Measurements from ENCODE around the gene TMPRSS2. TPM values are rescaled to one million over a fixed set of nuclear protein-coding genes. Genes with fewer than 3 reads are reported as not detected.

TMPRSS2 gene
- total RNA-seq, 4 donors from 2014 or later, result 0.19 to 5.0 (median 0.62) TPM; not detected in 1

DNA sequence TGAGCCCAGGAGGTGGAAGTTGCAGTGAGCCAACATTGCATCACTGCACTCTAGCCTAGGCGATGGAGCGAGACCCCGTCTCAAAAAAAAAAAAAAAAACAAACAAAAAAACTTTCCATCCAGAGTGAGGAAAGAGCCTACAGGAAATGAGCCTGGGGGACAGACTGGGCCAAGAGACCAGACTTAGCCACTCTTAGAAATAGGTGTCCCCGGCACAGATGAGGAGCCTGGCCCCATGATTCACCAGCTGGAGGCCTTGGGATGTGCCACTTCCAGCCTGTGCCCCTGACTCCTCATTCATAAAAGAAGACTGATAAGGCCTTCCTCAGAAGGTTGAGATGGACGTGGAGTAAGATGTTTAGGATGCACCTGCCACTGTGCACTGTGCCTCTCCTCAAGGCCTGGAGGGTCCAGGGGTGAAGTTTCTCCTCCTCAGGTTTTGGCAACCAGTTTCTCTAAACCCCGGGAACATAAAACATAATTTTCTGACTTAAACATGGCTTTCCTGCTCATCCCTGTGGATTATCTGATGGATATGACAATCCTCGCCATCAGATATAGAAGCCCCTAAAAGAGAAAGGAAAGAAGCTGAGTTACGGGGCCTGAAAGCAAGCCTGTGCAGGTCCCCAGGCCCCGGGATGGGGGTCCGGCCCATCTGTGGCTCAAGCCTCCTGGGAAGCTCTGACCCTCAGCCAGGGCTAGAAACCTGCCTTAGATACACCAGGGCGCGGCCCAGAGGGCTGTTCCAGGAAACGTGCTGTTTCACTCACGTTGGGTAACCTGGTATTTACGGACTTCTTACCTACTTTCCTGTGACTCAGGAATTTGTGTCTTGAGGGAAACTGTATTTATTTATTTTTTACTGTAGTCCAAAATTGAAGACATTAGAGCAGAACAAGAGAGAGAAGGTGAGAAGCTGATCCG, 55.9 kb downstream of the TMPRSS2 start:
- Histone ChIP-seq H3K4me1 (no peaks in the 10 kb centered on the region), H3K4me3 (no peak overlapping the region), H3K9me3 (no peaks in the 10 kb centered on the region), H3K27me3 (no peaks in the 10 kb centered on the region), H3K36me3 (peaks cover 0 to 97% of the 10 kb centered on the region in 2 donors), H3K27ac (no peak overlapping the region)
- TF ChIP-seq POLR2A (IDR thresholded peaks at IDR 0.05) (no peak), EP300 (IDR thresholded peaks at IDR 0.05) (no peak), POLR2AphosphoS5 (IDR thresholded peaks at IDR 0.05) (no peak), CTCF (IDR thresholded peaks at IDR 0.05) (no peak)
- ATAC-seq, result no peak
- 80 to 92% methylated on average over 10 to 14 of the region's 16 CpGs for WGBS, 2 donors (ENCODE audit: low coverage in 1 of 2)

DNA sequence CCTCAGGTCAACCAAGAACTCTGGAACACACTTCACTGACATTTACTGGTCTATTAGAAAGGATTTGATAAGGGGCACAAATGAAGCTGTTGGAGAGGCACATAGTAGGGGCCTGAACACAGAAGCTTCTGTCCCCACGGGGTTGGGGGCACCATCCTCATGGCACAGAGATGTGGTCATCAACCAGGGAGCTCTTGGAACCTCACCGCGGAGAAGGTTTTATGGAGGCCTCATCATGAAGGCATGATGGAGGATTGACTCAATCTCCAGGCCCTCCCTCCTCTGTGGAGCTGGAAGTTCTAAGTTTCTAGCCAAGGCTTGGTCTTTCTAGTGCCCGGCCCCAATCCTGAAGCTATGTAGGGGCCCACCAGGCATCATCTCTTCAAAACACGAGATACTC, 58.3 kb downstream of the TMPRSS2 start:
- 80% methylated on average over 5 of the region's 5 CpGs; no CpG with 5 or more reads in 1 of the 2 donors for WGBS, 2 donors (ENCODE audit: low coverage in 1 of 2)
- H3K4me3 ChIP-seq, result no peak overlapping the region
- H3K27ac ChIP-seq, result no peak overlapping the region
- ATAC-seq, result no peak
- no peaks in the 10 kb centered on the region for H3K9me3 ChIP-seq
- no peaks in the 10 kb centered on the region for H3K4me1 ChIP-seq
- H3K36me3 ChIP-seq, result peaks cover 0 to 97% of the 10 kb centered on the region in 2 donors
- no peaks in the 10 kb centered on the region for H3K27me3 ChIP-seq
- TF ChIP-seq CTCF (IDR thresholded peaks at IDR 0.05), result no peak
- no peak for TF ChIP-seq EP300 (IDR thresholded peaks at IDR 0.05)
- TF ChIP-seq POLR2A (IDR thresholded peaks at IDR 0.05), result no peak
- TF ChIP-seq POLR2AphosphoS5 (IDR thresholded peaks at IDR 0.05), result no peak

GRCh38 chr21:41447356-41447755, 60.6 kb downstream of the TMPRSS2 start:
- no peaks in the 10 kb centered on the region for H3K4me1 ChIP-seq
- TF ChIP-seq CTCF (IDR thresholded peaks at IDR 0.05) (no peak), POLR2AphosphoS5 (IDR thresholded peaks at IDR 0.05) (no peak), EP300 (IDR thresholded peaks at IDR 0.05) (no peak), POLR2A (IDR thresholded peaks at IDR 0.05) (no peak)
- H3K4me3 ChIP-seq, result no peak overlapping the region
- WGBS, 2 donors (ENCODE audit: low coverage in 1 of 2), result 83% methylated on average over 1 to 2 of the region's 3 CpGs
- H3K9me3 ChIP-seq, result no peaks in the 10 kb centered on the region
- peaks cover 2 to 97% of the 10 kb centered on the region in 2 donors for H3K36me3 ChIP-seq
- no peak overlapping the region for H3K27ac ChIP-seq
- ATAC-seq, result no peak
- no peaks in the 10 kb centered on the region for H3K27me3 ChIP-seq

DNA sequence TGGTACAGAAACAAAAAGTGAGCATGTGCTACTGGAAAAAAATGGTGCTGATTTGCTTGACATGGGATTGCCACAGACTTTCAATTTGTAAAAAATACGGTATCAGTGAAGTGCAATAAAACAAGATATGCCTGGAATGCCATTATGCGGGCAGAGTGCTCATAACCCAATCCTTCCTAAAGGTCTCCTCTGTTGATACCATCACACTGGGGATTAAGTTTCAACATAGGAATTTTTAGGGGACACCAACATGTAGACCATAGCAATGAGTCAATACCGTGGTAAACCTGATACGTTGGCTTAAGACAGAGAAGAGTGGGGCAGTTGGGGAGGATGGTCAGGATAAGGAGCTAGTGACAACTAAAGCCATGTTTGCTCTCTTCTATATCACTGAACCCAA, 61.4 kb downstream of the TMPRSS2 start:
- ATAC-seq, result no peak
- Histone ChIP-seq H3K27ac (no peak overlapping the region), H3K4me1 (no peaks in the 10 kb centered on the region), H3K36me3 (peaks cover 2 to 97% of the 10 kb centered on the region in 2 donors), H3K4me3 (no peak overlapping the region), H3K27me3 (no peaks in the 10 kb centered on the region), H3K9me3 (no peaks in the 10 kb centered on the region)
- no peak for TF ChIP-seq POLR2AphosphoS5 (IDR thresholded peaks at IDR 0.05)
- no peak for TF ChIP-seq CTCF (IDR thresholded peaks at IDR 0.05)
- no peak for TF ChIP-seq EP300 (IDR thresholded peaks at IDR 0.05)
- TF ChIP-seq POLR2A (IDR thresholded peaks at IDR 0.05), result no peak
- WGBS, 2 donors (ENCODE audit: low coverage in 1 of 2), result 84 to 88% methylated on average over 4 of the region's 4 CpGs

DNA sequence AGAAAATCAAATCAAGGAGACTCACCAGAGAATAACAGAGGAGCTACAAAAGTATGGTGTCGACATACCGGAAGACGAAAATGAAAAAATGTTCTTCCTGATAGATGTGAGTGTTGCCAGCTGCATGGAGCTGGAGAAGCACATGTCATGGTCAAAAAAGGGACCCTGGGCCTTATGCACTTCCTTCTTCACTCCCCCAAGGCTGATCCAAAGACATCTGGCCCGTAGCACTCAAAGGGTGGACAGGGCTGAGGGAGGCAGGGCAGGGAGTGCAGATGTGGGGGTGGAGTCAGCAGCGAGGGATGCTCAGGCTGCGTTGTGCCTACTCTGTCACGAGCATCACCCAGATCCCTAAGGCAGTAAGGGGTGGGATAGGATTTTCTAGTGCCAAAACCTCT, 62.5 kb downstream of the TMPRSS2 start:
- TF ChIP-seq CTCF (IDR thresholded peaks at IDR 0.05), result no peak
- no peaks in the 10 kb centered on the region for H3K9me3 ChIP-seq
- no peak overlapping the region for H3K27ac ChIP-seq
- H3K27me3 ChIP-seq, result no peaks in the 10 kb centered on the region
- 69 to 85% methylated on average over 6 of the region's 7 CpGs for WGBS, 2 donors (ENCODE audit: low coverage in 1 of 2)
- no peak overlapping the region for H3K4me3 ChIP-seq
- no peak for ATAC-seq
- peaks cover 2 to 99% of the 10 kb centered on the region in 2 donors for H3K36me3 ChIP-seq
- H3K4me1 ChIP-seq, result no peaks in the 10 kb centered on the region

All from gastroesophageal sphincter (tissue), 4 donors.